HG03558 (cell line): ENCODE results near the gene GANC.
"Not testable (repeated sequence)": the region's sequence is repeated elsewhere in the genome, so short reads cannot be mapped to it uniquely, and the experiment has no call there.

ENCODE experiments used
- ATAC-seq: cut with Tn5 transposase; IDR thresholded peaks from one replicate; pipeline ENCODE4 v1.9.1; 2021; ENCODE audit warnings: moderate number of reproducible peaks; ENCODE audit not compliant: unreplicated experiment; ENCODE audit errors: extremely low read depth

GANC gene

DNA sequence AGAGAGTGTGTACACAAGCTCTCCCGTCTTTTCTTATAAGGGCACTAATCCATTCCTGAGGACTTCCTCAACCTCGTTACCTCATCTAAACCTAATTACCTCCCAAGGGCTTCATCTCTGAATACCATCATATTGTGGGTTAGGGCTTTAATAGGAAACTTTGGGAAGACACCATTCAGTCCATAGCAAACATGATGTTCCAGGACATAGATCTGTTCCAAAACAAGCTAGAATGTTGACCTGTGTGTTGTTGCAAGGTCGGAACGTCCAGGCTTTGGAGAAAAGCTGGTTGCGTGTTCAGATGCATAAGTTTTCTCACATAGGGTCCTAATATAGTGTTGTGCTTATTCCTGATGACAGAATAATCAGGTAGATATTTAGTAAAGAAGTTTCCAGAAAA lies 9.9 kb downstream of the GANC start:
- no peak for ATAC-seq

GRCh38 chr15:42283671-42284070 lies 10.7 kb downstream of the GANC start:
- no peak for ATAC-seq

- ATAC-seq: no peak
These were observed 11.6 kb downstream of the GANC start for GRCh38 chr15:42284551-42284950.

DNA sequence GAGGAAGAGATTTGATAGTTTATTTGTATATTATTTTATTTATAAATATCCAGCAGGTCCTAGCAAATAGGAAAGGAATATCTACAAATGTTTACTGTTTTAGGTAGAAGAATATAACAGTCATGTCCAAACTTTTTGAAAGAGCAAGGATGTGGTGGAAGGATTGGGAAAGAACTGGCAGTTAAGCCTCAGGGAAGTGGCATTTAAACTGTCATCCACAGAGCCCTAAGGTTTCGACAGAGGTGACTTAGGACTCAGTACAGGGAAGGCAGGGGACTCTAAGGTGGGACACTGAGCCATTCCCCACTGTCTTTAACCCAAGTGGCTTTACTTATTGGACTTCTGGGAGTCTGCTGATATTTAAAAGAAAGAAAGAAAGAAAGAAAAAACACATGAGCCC lies 12.0 kb downstream of the GANC start:
- ATAC-seq: no peak

GRCh38 chr15:42286445-42287029 lies 13.5 kb downstream of the GANC start:
- ATAC-seq: no peak

DNA sequence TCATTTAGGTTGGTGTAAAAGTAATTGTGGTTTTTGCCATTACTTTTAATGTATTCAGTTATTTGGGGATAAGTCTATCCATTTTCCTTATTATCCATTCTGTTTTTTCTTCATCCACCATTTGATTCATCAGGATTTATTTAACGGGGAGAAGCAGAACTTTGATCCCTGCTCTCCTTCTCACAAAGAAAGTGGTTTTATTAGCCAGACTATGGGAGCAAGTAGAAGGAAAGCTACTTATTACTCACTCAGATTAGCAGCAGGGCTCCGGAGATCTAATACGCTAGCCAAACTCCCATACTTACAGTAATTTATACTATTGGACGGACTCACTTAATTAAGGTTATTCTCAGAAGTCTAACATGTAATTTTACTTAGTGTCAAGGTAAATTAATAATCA lies 14.9 kb downstream of the GANC start:
- no peak for ATAC-seq

DNA sequence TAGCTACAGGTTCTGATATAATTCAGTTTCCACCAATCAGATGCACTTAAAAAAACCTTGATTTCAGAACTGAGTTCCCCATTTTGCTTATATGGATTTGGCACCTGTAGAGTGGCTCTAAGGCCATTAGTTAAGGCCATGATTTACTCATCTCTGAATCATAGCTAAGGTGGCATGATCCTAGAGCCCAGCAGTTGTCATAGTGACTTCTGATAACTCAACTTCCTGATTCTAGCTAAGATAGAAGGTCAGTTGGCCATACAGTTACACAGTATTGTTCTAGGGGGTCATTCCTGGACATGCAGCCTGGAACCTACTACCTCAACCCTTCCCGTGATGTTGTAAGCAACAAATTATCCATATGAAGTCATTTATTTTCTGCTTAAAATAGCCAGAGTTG lies 16.2 kb downstream of the GANC start:
- no peak for ATAC-seq

- ATAC-seq: not testable (repeated sequence)
These were observed 28.0 kb downstream of the GANC start for GRCh38 chr15:42301004-42301403.

DNA sequence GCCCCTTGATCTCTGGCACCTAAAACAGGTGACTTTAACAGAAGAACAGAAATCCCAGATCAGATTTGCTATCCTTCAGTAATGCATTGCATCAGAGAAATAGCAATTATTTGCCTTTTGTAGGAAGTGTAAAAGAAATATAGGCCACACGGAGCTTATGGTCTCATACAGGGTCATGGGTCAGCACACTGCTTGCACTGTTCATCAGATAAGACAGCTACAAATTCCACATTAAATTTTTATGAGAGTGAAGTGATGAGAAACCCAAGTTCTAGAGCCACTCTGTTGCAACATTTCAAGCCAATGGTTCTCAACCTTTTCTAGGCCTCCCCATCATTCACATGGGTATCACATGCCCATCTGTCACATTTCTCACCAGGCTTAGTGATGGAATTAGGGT lies 33.7 kb downstream of the GANC start:
- no peak for ATAC-seq

DNA sequence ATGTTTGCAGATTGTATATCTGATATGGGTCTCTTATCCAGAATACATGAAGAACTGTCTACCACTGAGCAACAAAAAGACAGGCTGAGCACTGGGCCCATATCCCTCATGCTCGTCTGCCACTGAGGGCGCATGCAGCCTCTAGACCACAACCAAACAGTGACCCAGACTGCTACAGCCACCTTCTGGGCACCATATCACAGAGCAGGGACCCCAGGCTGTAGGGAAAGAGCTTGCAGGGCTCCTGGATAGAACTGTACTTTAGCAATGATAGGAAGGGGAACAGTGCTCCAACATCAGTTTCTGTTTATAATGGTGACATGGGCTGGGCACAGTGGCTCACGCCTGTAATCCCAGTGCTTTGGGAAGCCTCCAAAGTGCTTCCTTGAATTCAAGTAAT lies 40.5 kb downstream of the GANC start:
- no peak for ATAC-seq

DNA sequence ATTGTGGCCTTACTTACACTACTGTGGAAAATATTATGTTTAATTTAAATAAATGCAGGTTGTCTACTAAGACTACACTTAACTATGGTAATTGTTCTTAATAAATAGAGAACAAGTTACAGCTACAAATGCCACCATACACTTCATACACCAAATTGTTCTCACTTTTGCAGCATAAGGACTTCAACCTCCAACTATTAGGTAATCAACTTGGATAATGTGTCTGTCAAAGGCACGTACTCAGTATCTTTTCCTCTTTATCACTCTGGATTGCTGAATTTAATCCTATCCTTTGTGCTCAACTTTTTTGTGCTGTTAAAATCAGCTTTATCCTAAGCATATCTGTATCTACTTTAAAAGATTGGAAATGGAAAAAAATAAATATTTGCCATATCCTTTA lies 41.8 kb downstream of the GANC start:
- no peak for ATAC-seq

DNA sequence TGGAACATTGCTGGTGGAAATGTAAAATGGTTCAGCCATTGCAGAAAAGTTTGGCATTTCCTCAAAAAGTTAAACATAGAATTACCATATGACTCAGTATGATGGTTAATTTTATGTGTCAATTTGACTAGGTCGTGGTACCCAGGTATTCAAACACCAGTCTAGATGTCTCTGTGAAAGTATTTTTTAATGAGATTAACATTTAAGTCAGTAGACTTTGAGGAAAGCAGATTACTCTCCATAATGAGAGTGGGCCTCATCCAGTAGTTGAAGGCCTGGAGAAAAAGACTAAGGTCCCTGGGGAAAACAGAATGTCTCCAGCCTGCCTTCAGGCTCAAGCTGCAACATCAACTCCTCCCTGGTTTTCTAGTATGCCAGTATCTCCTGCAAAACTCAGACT lies 42.5 kb downstream of the GANC start:
- ATAC-seq: no peak

GRCh38 chr15:42316282-42316805 lies 43.3 kb downstream of the GANC start:
- not testable (repeated sequence) for ATAC-seq

DNA sequence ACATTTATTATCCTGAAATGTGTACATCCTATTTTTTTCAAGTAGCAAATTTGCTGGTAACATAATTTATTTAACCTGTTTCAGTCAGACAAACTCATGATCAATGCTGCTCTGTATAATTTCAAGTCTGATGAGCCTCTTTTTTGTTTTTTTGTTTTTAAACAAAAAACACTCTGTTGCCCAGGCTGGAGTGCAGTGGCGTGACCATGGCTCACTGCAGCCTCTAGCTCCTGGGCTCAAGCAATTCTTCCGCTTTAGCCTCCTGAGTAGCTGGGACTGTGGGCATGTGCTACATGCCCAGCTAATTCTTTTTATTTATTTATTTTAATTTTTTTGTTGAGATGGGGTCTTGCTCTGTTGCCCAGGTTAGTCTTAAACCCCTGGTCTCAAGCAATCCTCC lies 46.2 kb downstream of the GANC start:
- no peak for ATAC-seq

GRCh38 chr15:42324308-42324707 lies 51.3 kb downstream of the GANC start:
- ATAC-seq: no peak

DNA sequence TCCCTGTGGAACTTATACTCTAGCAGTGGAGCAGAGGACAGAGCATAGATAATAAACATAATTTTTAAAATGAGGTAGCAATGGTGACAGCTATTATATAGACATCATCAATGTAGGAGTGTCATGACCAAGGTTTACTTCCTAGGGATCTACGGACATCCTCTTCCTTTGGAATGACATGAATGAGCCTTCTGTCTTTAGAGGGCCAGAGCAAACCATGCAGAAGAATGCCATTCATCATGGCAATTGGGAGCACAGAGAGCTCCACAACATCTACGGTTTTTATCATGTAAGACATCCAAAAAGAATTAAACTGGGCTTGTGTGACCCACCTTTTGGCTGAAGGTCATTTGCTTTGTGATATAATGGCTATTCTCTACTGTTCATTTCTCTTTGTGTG lies 56.2 kb downstream of the GANC start:
- ATAC-seq: no peak

GRCh38 chr15:42329992-42330391 lies 57.0 kb downstream of the GANC start:
- no peak for ATAC-seq

DNA sequence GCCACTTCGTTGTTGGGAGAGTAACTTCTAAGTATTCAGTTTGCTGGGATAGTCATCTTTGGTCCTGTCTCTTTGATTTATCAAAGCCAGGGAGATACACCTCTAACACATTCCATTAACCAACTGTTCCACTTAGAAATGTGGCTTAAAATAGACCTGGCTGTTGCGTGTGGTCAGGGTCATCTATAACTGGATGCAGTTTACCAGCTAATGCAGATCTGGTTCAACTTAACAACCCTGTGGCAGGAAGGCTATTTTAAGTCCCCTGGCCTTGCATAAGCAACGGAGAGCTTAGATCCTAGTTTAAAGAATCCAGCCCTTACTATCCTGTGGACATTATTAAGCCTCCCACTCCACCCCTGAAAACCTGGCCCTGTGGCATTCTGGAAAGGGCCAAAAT lies 58.2 kb downstream of the GANC start:
- ATAC-seq: no peak

DNA sequence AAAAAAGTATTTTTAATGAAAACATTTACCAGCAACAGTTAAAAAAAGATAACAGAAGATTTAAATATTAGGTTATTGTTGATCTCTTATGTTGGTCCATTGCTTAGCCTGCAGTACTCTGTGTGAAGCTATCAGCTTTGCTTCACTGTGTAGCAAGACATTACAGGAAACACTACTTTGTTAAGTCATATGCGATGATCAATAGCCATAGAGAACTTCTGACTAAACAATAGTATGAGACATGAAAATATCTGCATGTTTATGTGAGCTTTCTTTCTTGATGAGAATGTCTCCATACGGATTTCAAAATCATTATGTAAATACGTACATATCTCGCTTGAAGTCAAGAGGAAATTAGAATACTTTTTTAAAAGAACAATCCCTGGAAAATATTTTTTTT lies 59.3 kb downstream of the GANC start:
- ATAC-seq: no peak

- ATAC-seq: no peak
These were observed 62.1 kb downstream of the GANC start for GRCh38 chr15:42335074-42335473.

- not testable (repeated sequence) for ATAC-seq
These were observed 63.6 kb downstream of the GANC start for GRCh38 chr15:42336650-42337049.

DNA sequence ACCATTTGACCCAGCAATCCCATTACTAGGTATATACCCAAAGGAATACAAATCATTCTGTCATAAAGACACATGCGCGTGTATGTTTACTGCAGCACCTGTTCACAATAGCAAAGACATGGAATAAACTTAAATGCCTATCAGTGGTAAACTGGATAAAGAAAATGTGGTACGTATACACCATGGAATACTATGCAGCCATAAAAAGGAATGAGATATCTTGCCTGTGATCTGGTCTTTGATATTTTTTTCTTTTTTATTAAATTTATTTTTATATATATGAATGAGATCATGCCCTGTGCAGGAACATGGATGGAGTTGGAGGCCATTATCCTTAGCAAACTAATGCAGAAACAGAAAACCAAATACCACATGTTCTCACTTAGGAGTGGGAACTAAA lies 64.1 kb downstream of the GANC start:
- ATAC-seq: not testable (repeated sequence)

- no peak for ATAC-seq
These were observed 65.5 kb downstream of the GANC start for GRCh38 chr15:42338500-42338899.
